ENCODE data around the gene KRTAP4-1.
"Not testable (repeated sequence)": the region's sequence is repeated elsewhere in the genome, so short reads cannot be mapped to it uniquely, and the experiment has no call there.

Gene KRTAP4-1

DNA sequence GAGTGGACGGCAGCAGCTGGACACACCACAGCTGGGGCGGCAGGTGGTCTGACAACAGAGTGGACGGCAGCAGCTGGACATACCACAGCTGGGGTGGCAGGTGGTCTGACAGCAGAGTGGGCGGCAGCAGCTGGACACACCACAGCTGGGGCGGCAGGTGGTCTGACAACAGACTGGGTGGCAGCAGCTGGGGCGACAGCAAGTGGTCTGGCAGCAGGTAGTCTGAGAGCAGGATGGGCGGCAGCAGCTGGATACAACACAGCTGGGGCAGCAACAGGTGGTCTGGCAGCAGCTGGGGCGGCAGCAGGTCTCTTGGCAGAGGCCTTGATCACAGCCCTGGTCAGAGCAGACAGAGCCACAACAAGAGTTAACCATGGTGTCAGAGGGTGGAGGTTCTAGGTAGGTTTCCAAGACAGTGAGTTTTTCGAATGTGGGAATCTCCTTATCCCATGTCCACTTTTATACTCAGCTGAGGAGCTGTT is at the start of gene KRTAP4-1:
KRTAP4-1 (minus strand) TSS at position 432 of the 482 bp plus-strand sequence; CDS start at position 375, 57 bp downstream.
- DNase-seq: no peak

DNA sequence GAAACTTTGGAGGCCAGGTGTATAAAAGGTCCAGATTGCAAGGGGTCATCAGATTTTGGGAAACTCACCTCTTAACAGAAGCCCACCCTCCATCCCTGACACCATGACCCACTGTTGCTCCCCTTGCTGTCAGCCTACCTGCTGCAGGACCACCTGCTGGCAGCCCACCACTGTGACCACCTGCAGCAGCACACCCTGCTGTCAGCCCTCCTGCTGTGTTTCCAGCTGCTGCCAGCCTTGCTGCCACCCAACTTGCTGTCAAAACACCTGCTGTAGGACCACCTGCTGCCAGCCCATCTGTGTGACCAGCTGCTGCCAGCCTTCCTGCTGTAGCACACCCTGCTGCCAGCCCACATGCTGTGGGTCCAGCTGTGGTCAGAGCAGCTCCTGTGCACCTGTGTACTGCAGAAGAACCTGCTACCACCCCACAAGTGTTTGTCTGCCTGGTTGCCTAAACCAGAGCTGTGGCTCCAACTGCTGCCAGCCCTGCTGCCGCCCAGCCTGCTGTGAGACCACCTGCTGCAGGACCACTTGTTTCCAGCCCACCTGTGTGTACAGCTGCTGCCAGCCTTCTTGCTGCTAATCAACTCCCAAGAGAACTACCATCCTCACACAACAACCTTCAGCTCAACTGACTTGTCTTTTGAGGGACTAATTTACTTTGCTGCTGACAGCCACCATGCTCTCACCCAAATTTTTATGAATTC is 47.8 kb upstream of the KRTAP4-1 start, which contains the start of gene KRTAP9-3:
KRTAP9-3 (plus strand) TSS at position 51 of the 707 bp plus-strand sequence; CDS start at position 104, 53 bp downstream.
- DNase-seq: not testable (repeated sequence)

GRCh38 chr17:41231731-41232130 is 47.0 kb upstream of the KRTAP4-1 start:
- DNase-seq: no peak

DNA sequence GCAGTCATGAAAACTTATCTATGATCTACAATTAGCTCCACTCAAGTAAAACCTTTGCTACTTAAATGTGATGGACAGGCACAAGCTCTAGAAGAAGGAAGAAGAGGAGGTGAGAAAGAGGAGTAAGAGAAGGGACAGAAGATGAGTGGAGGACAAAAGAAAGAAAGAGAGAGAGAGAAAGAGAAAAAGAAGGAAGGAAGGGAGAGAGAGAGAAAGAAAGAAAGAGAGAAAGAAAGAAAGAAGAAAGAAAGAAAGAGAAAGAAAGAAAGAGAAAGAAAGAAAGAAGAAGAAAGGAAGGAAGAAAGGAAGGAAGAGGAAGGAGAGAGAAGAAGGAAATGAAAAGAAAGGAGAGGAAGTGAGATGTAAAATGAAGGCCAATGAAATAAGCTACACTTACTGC is 45.4 kb upstream of the KRTAP4-1 start:
- no peak for DNase-seq

GRCh38 chr17:41226598-41227095 is 41.9 kb upstream of the KRTAP4-1 start, which contains the start of gene KRTAP9-2:
TSS of gene KRTAP9-2 (plus strand) at chr17:41226648. CDS start at chr17:41226655, 7 bp downstream.
- not testable (repeated sequence) for DNase-seq

DNA sequence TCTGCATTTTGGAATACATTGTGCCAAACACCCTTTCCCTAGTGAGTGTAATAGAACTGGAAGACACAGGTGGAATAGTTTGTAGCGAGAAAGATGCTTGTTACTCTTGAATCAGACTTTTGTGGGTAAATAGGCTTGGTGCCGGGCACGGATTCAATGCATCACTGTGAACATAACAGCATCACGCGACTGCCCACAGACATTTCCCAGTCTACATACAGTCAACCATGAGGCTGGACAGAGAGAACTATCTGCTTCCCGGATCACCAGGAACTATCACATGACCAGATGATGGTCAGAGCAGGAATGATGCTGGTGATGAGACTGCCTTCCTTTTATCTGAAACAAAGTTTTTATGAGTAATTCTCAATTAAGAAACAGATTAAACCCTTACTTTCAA is 41.3 kb upstream of the KRTAP4-1 start:
- DNase-seq: no peak

DNA sequence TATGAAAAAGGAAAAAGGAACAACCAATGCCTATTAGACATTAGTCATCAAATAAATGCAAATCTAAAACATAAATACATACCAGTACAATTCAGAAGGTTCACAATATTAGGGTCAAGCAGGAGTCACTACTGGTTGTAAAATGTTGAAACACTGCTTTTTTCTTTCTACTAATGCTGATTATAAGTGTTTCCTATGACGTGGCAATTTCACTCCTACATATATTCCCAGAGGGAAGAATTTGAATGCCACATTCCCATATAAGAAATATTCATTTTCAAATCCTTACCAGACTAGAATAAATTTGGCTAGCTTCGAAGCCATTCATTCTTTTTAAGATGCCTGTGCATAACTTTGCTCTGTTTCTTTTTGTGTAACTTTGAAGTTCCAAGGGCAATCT is 39.1 kb upstream of the KRTAP4-1 start:
- no peak for DNase-seq

GRCh38 chr17:41215681-41216080 is 31.0 kb upstream of the KRTAP4-1 start:
- no peak for DNase-seq

GRCh38 chr17:41212524-41213169 is 27.9 kb upstream of the KRTAP4-1 start:
- DNase-seq: peak; percentile 76

GRCh38 chr17:41211845-41212466 is 27.2 kb upstream of the KRTAP4-1 start:
- DNase-seq: peak; percentile 71

GRCh38 chr17:41199421-41200078 is 14.8 kb upstream of the KRTAP4-1 start:
- no peak for DNase-seq

- DNase-seq: no peak
These were observed 11.4 kb upstream of the KRTAP4-1 start for GRCh38 chr17:41196068-41196467.

DNA sequence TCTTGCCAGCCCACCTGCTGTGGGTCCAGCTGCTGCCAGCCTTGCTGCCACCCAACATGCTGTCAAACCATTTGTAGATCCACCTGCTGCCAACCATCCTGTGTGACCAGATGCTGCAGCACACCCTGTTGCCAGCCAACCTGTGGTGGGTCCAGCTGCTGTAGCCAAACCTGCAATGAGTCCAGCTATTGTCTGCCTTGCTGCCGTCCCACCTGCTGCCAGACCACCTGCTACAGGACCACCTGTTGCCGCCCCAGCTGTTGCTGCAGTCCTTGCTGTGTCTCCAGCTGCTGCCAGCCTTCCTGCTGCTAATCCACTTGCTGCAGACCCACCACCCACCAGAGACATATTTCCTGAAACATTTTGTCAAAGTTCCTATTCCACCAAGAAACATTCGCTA is 5.6 kb upstream of the KRTAP4-1 start:
- DNase-seq: no peak

GRCh38 chr17:41189837-41190318 is 5.2 kb upstream of the KRTAP4-1 start, which contains the start of gene KRTAP9-1:
TSS of gene KRTAP9-1 (plus strand) at chr17:41189887. CDS start at chr17:41189887, 0 bp downstream.
- DNase-seq: not testable (repeated sequence)

- no peak for DNase-seq
These were observed 2.2 kb upstream of the KRTAP4-1 start for GRCh38 chr17:41186872-41187271.

DNA sequence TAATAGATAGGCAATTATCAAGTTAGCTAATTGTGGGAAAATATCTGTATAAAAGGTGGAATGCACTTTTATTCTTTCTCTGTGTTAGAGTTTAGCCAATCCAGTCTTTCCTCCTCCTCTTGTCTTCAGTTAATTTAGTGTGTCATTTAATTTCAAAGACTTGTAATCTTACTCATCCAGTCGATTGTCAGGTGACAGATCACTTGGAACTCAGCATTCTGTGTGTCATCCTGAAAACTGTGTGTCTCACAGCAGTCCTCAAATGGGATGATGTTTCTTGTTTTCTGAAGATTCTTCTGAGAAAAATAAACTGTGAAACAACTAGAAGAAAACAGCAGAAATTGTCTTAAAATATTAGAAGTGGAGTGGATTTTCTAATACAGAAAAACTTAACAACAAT is 290 bp upstream of the KRTAP4-1 start:
- no peak for DNase-seq

DNA sequence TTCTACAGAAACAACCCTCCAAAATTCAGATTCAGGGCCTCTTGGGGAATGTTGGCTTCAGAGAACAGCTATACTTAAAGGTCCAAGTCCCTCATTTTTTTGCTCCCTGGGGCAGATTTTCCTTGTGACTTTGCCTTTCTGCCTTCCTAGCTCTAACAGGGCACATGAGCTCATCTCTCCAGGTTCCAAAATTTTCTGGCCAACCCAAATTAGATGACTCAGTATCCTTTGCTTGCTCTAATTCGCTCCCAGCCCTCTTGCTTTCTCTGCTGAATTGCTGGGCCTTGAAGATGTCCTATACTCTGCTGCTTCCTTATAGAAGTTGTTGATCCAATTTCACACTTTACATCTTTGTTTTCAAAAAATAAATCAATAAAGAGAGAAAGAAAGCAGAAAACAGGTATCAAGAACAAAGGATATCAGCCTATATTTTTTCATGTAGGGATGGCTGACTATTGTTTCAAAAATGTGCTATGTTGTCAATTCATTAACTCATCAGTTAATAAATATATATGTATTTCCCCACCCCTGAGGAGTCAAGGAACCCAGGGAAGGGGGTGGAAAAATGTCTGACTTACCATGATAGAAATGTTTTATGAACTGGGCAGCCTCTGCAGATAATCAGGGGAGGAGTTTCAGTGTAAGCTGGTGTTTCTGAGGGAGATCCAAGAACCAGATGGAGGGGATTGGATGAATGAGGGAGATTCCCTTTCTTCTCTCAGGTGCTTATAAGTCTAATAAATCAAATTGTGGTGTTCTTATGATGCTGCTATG is 5.7 kb downstream of the KRTAP4-1 start:
- no peak for DNase-seq

- no peak for DNase-seq
These were observed 6.4 kb downstream of the KRTAP4-1 start for GRCh38 chr17:41178341-41178740.

DNA sequence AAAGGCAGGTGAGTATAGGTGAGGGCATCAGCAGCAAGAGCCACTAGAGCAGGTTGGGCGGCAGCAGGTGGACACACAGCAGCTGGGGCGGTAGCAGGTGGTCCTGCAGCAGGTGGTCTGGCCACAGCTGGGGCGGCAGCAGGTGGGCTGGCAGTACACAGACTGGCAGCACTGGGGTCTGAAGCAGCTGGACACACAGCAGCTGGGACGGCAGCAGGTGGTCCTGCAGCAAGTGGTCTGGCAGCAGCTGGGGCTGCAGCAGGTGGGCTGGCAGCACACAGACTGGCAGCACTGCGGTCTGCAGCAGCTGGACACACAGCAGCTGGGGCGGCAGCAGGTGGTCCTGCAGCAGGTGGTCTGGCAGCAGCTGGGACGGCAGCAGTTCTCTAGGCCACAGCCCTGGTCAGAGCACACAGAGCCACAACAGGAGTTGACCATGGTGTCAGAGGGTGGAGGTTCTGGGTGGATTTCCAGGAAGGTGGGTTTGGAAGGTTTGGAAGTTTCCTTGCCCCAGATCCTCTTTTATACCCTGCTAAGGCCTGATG is 6.9 kb downstream of the KRTAP4-1 start, which contains the start of gene KRTAP4-2:
KRTAP4-2 (minus strand) TSS at position 495 of the 545 bp plus-strand sequence; CDS start at position 438, 57 bp downstream.
- DNase-seq: no peak

- no peak for DNase-seq
These were observed 7.8 kb downstream of the KRTAP4-1 start for GRCh38 chr17:41176744-41177387.

GRCh38 chr17:41171886-41172285 is 12.8 kb downstream of the KRTAP4-1 start:
- no peak for DNase-seq

Measured in NCI-H345 (cell line).